Suprapubic skin (tissue), 4 donors: ENCODE results near the gene GNAI3. TPM values are rescaled to one million over a fixed set of nuclear protein-coding genes. Genes with fewer than 3 reads are reported as not detected.

Source experiments
- DNase-seq, 2 donors: peaks; one replicate each; pipeline ENCODE4 v3.0.0-alpha.2; 2019; ENCODE audit warnings: low spot score in 2 of 2
- H3K27ac ChIP-seq: fragments of 200-600 bp; sonication (generic); one replicate; pipeline ENCODE4 v1.5.1; 2019
- H3K27me3 ChIP-seq: fragments of 200-600 bp; sonication (generic); one replicate; pipeline ENCODE4 v1.5.1; 2019
- H3K36me3 ChIP-seq: fragments of 200-600 bp; sonication (generic); one replicate; pipeline ENCODE4 v1.5.1; 2019
- H3K4me1 ChIP-seq: fragments of 200-600 bp; sonication (generic); one replicate; pipeline ENCODE4 v1.5.1; 2019
- H3K4me3 ChIP-seq: fragments of 200-600 bp; sonication (generic); one replicate; pipeline ENCODE4 v1.5.1; 2019; ENCODE audit warnings: mild to moderate bottlenecking
- H3K9me3 ChIP-seq: fragments of 200-600 bp; sonication (generic); one replicate; pipeline ENCODE4 v1.5.1; 2019
- EP300 ChIP-seq: sonication (generic); formaldehyde crosslinking; IDR thresholded peaks from one replicate; pipeline ENCODE4 v1.6.1; 2017; ENCODE audit warnings: antibody characterized with exemption
- POLR2A ChIP-seq, 2 donors: fragments of 450-650 bp; IDR thresholded peaks; one replicate each; pipeline ENCODE4 v1.6.1; 2017; ENCODE audit warnings: antibody characterized with exemption in 2 of 2, mild to moderate bottlenecking in 2 of 2, moderate library complexity in 2 of 2
- POLR2AphosphoS5 ChIP-seq, 3 donors: sonication (generic); formaldehyde crosslinking; IDR thresholded peaks; one replicate each; pipeline ENCODE4 v1.6.1; 2017; ENCODE audit warnings: antibody characterized with exemption in 3 of 3
- WGBS: methylation state at CpG from one replicate; pipeline ENCODE4 v1.1.5; 2018; 5-methylcytosine and 5-hydroxymethylcytosine counted together
- total RNA-seq, 4 donors: library from RNA; depleted of rRNA; stranded (reverse); fragments of >200 nt; gene quantifications; one replicate each; pipeline ENCODE4 v1.1.0, GENCODE V29; 2016
- TF ChIP-seq, protein P1 (sequence below), 2 donors: fragments of 200-600 bp in 1 of 2; fragments of 450-650 bp in 1 of 2; sonication (generic) in 1 of 2; IDR thresholded peaks; one replicate each; pipeline ENCODE4 v1.5.1; 2016 to 2019; ENCODE audit warnings: antibody characterized with exemption in 2 of 2, mild to moderate bottlenecking in 1 of 2, moderate library complexity in 1 of 2

Gene GNAI3
- total RNA-seq, 4 donors from 2014 or later = 6.7 to 11.1 (median 9.5) TPM

- TF ChIP-seq POLR2AphosphoS5 (IDR thresholded peaks at IDR 0.05) = no peak
- TF ChIP-seq, protein P1, sequence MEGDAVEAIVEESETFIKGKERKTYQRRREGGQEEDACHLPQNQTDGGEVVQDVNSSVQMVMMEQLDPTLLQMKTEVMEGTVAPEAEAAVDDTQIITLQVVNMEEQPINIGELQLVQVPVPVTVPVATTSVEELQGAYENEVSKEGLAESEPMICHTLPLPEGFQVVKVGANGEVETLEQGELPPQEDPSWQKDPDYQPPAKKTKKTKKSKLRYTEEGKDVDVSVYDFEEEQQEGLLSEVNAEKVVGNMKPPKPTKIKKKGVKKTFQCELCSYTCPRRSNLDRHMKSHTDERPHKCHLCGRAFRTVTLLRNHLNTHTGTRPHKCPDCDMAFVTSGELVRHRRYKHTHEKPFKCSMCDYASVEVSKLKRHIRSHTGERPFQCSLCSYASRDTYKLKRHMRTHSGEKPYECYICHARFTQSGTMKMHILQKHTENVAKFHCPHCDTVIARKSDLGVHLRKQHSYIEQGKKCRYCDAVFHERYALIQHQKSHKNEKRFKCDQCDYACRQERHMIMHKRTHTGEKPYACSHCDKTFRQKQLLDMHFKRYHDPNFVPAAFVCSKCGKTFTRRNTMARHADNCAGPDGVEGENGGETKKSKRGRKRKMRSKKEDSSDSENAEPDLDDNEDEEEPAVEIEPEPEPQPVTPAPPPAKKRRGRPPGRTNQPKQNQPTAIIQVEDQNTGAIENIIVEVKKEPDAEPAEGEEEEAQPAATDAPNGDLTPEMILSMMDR (IDR thresholded peaks at IDR 0.05) = no peak
- no peak for TF ChIP-seq POLR2A (IDR thresholded peaks at IDR 0.05)
- DNase-seq = no peak
- WGBS = 61% methylated on average over 7 of the region's 23 CpGs
Measured at GRCh38 chr1:109628540-109629321, 80.3 kb downstream of the GNAI3 start.

GRCh38 chr1:109629372-109630030, 81.1 kb downstream of the GNAI3 start:
- DNase-seq = no peak
- no peaks in the 10 kb centered on the region for H3K27me3 ChIP-seq
- H3K4me3 ChIP-seq = no peak overlapping the region
- H3K27ac ChIP-seq = no peak overlapping the region
- peaks cover 19% of the 10 kb centered on the region for H3K4me1 ChIP-seq
- 91% methylated on average over 10 of the region's 10 CpGs for WGBS
- H3K36me3 ChIP-seq = peaks cover 56% of the 10 kb centered on the region
- H3K9me3 ChIP-seq = no peaks in the 10 kb centered on the region
- TF ChIP-seq POLR2AphosphoS5 (IDR thresholded peaks at IDR 0.05) = no peak
- TF ChIP-seq, protein P1 (IDR thresholded peaks at IDR 0.05) = no peak
- TF ChIP-seq POLR2A (IDR thresholded peaks at IDR 0.05) = no peak
- TF ChIP-seq EP300 = no peak

More at GRCh38 chr1:109628540-109629321, 80.3 kb downstream of the GNAI3 start:
- Histone ChIP-seq H3K4me3 (no peak overlapping the region), H3K4me1 (peaks cover 26% of the 10 kb centered on the region), H3K27me3 (no peaks in the 10 kb centered on the region), H3K36me3 (peaks cover 56% of the 10 kb centered on the region), H3K9me3 (no peaks in the 10 kb centered on the region), H3K27ac (no peak overlapping the region)

DNA sequence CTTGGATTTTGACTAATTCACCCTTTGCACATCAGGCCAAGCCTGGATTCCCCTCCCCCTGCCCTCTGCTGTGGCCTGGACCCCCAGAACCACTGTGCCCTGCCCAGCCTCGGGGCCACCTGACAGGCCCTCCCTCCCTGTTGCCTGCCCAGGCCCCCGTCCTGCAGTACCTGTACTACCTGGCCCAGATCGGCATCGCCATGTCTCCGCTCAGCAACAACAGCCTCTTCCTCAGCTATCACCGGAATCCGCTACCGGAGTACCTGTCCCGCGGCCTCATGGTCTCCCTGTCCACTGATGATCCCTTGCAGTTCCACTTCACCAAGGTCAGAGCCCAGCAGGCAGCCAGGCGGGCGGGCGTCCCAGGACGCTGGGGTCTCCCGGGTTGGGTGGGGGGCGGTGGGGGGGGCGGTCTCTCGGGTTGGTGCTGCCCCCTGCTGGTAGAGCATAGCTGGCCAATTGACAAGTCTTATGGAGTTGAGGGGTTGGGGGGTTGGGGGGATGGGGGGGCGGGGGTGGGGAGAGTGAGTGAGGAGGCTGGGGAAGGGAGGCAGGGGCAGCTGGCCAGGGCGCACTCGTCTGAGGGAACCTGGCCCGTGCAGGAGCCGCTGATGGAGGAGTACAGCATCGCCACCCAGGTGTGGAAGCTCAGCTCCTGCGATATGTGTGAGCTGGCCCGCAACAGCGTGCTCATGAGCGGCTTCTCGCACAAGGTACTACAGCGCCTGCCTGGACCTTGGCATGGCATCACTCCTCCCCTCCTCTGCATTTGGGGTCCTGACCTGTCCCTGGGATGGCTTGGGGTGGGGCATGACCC, 81.9 kb downstream of the GNAI3 start:
- Histone ChIP-seq H3K4me3 (no peak overlapping the region), H3K27me3 (no peaks in the 10 kb centered on the region), H3K36me3 (peaks cover 56% of the 10 kb centered on the region), H3K9me3 (no peaks in the 10 kb centered on the region), H3K4me1 (peaks cover 20% of the 10 kb centered on the region), H3K27ac (no peak overlapping the region)
- TF ChIP-seq POLR2AphosphoS5 (IDR thresholded peaks at IDR 0.05) (no peak), EP300 (no peak), POLR2A (IDR thresholded peaks at IDR 0.05) (no peak)
- TF ChIP-seq, protein P1 (IDR thresholded peaks at IDR 0.05) = no peak
- no peak for DNase-seq
- 78% methylated on average over 22 of the region's 30 CpGs for WGBS

- TF ChIP-seq EP300 (no peak), POLR2AphosphoS5 (IDR thresholded peaks at IDR 0.05) (no peak), POLR2A (IDR thresholded peaks at IDR 0.05) (no peak)
- TF ChIP-seq, protein P1 (IDR thresholded peaks at IDR 0.05) = no peak
- no peak for DNase-seq
Measured at GRCh38 chr1:109630898-109631512, 82.6 kb downstream of the GNAI3 start.

More at GRCh38 chr1:109630898-109631512, 82.6 kb downstream of the GNAI3 start:
- 89% methylated on average over 9 of the region's 14 CpGs for WGBS
- Histone ChIP-seq H3K9me3 (no peaks in the 10 kb centered on the region), H3K27ac (no peak overlapping the region), H3K27me3 (no peaks in the 10 kb centered on the region), H3K4me1 (peaks cover 27% of the 10 kb centered on the region), H3K4me3 (no peak overlapping the region), H3K36me3 (peaks cover 53% of the 10 kb centered on the region)
